K562 (cell line): Measurements from ENCODE around the gene PBX2. TPM values are rescaled to one million over a fixed set of nuclear protein-coding genes. Genes with fewer than 3 reads are reported as not detected.

ENCODE experiments used
- C11orf30 ChIP-seq: fragments of 450-650 bp; IDR thresholded peaks from 2 replicates; pipeline ENCODE4 v1.6.1; 2016; ENCODE audit warnings: low read depth, mild to moderate bottlenecking
- DPF2 ChIP-seq: fragments of 450-650 bp; IDR thresholded peaks from 2 replicates; pipeline ENCODE4 v1.6.1; 2016
- ESRRA ChIP-seq: fragments of 450-650 bp; IDR thresholded peaks from 2 replicates; pipeline ENCODE4 v1.6.1; 2014; ENCODE audit warnings: low read depth, mild to moderate bottlenecking, moderate library complexity, borderline replicate concordance
- ETV1 ChIP-seq: fragments of 450-650 bp; conservative IDR thresholded peaks from 2 replicates; pipeline ENCODE4 v1.6.1; 2016; ENCODE audit warnings: missing genetic modification characterization, control low read depth, low read depth, missing compliant biosample characterization
- FOXM1 ChIP-seq, 2 experiments: fragments of 450-650 bp in 1 of 2; sonication (generic) in 1 of 2; formaldehyde crosslinking in 1 of 2; IDR thresholded peaks; 2 replicates each; pipeline versions ENCODE4 v1.6.1 to v1.9.0; 2017 to 2022; ENCODE audit warnings: low read depth in 2 of 2, mild to moderate bottlenecking in 2 of 2, missing genetic modification reagents in 1 of 2, moderate library complexity in 1 of 2
- HNRNPH1 ChIP-seq: fragments of 200-400 bp; formaldehyde crosslinking; optimal IDR thresholded peaks from 2 replicates; pipeline ENCODE3; 2017; ENCODE audit warnings: low read depth, mild to moderate bottlenecking, low read length, moderate library complexity
- SAFB ChIP-seq: fragments of 200-400 bp; formaldehyde crosslinking; IDR thresholded peaks from 2 replicates; pipeline ENCODE4 v1.6.1; 2017; ENCODE audit warnings: low read depth, low read length, borderline replicate concordance
- SP1 ChIP-seq: sonication (generic); formaldehyde crosslinking; IDR thresholded peaks from 2 replicates; pipeline ENCODE4 v1.8.1; 2022; ENCODE audit warnings: mild to moderate bottlenecking, missing genetic modification reagents
- SUPT5H ChIP-seq: fragments of 450-650 bp; IDR thresholded peaks from 2 replicates; pipeline ENCODE4 v1.6.1; 2016
- TRIM28 ChIP-seq: fragments of 450-650 bp; IDR thresholded peaks from 2 replicates; pipeline ENCODE4 v1.6.1; 2017
- ZBTB1 ChIP-seq: sonication (generic); formaldehyde crosslinking; IDR thresholded peaks from 2 replicates; pipeline ENCODE4 v1.8.1; 2023; ENCODE audit warnings: missing genetic modification reagents, low read depth, mild to moderate bottlenecking, borderline replicate concordance
- ZBTB26 ChIP-seq: fragments of 450-650 bp; formaldehyde crosslinking; IDR thresholded peaks from 2 replicates; pipeline ENCODE4 v1.4.0; 2022; ENCODE audit warnings: missing genetic modification characterization
- ZNF165 ChIP-seq: fragments of 250-450 bp; sonication (Bioruptor Pico); IDR thresholded peaks from 2 replicates; pipeline ENCODE4 v1.4.0; 2020; ENCODE audit warnings: borderline replicate concordance
- ZNF318 ChIP-seq, 2 experiments: fragments of 450-650 bp; IDR thresholded peaks; 2 replicates each; pipeline ENCODE4 v1.6.1; 2016; ENCODE audit warnings: mild to moderate bottlenecking in 2 of 2, borderline replicate concordance in 1 of 2, low read depth in 1 of 2, moderate library complexity in 1 of 2
- ZNF354B ChIP-seq: fragments of 250-450 bp; sonication (Bioruptor Pico); IDR thresholded peaks from 2 replicates; pipeline ENCODE4 v1.4.0; 2020
- polyA plus RNA-seq, 8 experiments: library from polyadenylated mRNA; depleted of rRNA in 4 of 8; stranded (reverse) in 5 of 8; unstranded in 3 of 8; fragments of >200 nt; fragmentation: Nextera tagmentation in 2 of 8; fragmentation: Illumina TruSeq in 1 of 8; extraction: Ambion mirVana in 2 of 8; extraction: Trizol in 1 of 8; gene quantifications; 2 replicates each; pipeline versions ENCODE4 v1.2.1 to v1.2.3, GENCODE V29; 2011 to 2014; ENCODE audit warnings: inconsistent platforms in 1 of 8, missing spikeins in 1 of 8
- total RNA-seq, 7 experiments: library from RNA; depleted of rRNA in 6 of 7; stranded (reverse); fragments of >200 nt in 6 of 7; fragmentation: Illumina TruSeq in 2 of 7; extraction: Trizol in 2 of 7; gene quantifications; 2 replicates each; pipeline versions ENCODE4 v1.2.1 to v1.2.3, GENCODE V29; 2011 to 2021; ENCODE audit warnings: low replicate concordance in 1 of 7
- TF ChIP-seq, protein P1 (sequence below): conservative IDR thresholded peaks from 2 replicates; pipeline ENCODE4 v1.6.1; 2011; ENCODE audit warnings: low read depth, mild to moderate bottlenecking, low read length; ENCODE audit not compliant: control insufficient read depth
- TF ChIP-seq, protein P2 (sequence below): fragments of 450-650 bp; IDR thresholded peaks from one replicate; pipeline ENCODE4 v1.6.1; 2018; ENCODE audit warnings: mild to moderate bottlenecking, moderate library complexity; ENCODE audit not compliant: partially characterized antibody

PBX2 gene
- total and polyA plus RNA-seq, 9 of the 15 experiments (the other 6 are each of a cell fraction or from before 2014, with no cell fraction given) = 1.9 to 134 (median 62.5) TPM

GRCh38 chr6:32192608-32193039 is 2.6 kb upstream of the PBX2 start, which contains the start of gene GPSM3 (continued):
- no peak for TF ChIP-seq ZNF318 (IDR thresholded peaks at IDR 0.05; ENCODE audit: borderline replicate concordance in 1 of 2, low read depth in 1 of 2)
- TF ChIP-seq ZNF354B = 0 out of 2 replicates have a peak, but pooled peaks have one; percentile 29
- TF ChIP-seq DPF2 = peak; percentile 68; the same call in 1 of the 2 replicates
- TF ChIP-seq ZNF165 (CRISPR knock-in tag) = peak; percentile 31; the same call in 1 of the 2 replicates
- no peak for TF ChIP-seq TRIM28
- TF ChIP-seq C11orf30 = peak; percentile 47
- TF ChIP-seq, protein P1, sequence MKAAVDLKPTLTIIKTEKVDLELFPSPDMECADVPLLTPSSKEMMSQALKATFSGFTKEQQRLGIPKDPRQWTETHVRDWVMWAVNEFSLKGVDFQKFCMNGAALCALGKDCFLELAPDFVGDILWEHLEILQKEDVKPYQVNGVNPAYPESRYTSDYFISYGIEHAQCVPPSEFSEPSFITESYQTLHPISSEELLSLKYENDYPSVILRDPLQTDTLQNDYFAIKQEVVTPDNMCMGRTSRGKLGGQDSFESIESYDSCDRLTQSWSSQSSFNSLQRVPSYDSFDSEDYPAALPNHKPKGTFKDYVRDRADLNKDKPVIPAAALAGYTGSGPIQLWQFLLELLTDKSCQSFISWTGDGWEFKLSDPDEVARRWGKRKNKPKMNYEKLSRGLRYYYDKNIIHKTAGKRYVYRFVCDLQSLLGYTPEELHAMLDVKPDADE = peak; percentile 57; the same call in 1 of the 2 replicates
- TF ChIP-seq, protein P2, sequence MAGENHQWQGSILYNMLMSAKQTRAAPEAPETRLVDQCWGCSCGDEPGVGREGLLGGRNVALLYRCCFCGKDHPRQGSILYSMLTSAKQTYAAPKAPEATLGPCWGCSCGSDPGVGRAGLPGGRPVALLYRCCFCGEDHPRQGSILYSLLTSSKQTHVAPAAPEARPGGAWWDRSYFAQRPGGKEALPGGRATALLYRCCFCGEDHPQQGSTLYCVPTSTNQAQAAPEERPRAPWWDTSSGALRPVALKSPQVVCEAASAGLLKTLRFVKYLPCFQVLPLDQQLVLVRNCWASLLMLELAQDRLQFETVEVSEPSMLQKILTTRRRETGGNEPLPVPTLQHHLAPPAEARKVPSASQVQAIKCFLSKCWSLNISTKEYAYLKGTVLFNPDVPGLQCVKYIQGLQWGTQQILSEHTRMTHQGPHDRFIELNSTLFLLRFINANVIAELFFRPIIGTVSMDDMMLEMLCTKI = no peak
- no peak for TF ChIP-seq HNRNPH1
- peak; percentile 21; the same call in 1 of the 2 replicates for TF ChIP-seq ESRRA
- TF ChIP-seq FOXM1 (IDR thresholded peaks at IDR 0.05; ENCODE audit: low read depth) = no peak
- TF ChIP-seq FOXM1 (CRISPR knock-in tag; IDR thresholded peaks at IDR 0.05; ENCODE audit: low read depth) = no peak
- no peak for TF ChIP-seq SAFB
- no peak for TF ChIP-seq ZBTB1
- peak; percentile 88 for TF ChIP-seq ETV1 (tag)
- peak; percentile 76 for TF ChIP-seq SUPT5H
- 0 out of 2 replicates have a peak, but pooled peaks have one; percentile 59 for TF ChIP-seq ZBTB26 (CRISPR knock-in tag)
- no peak for TF ChIP-seq SP1
